Measurements from ENCODE around the gene SLC5A11. TPM values are rescaled to one million over a fixed set of nuclear protein-coding genes. Genes with fewer than 3 reads are reported as not detected.

SLC5A11 gene
- polyA plus RNA-seq, 2 of the 4 experiments (the other 2 are of a cell fraction): 0.40 to 0.43 TPM

GRCh38 chr16:24844101-24845030, 1.4 kb upstream of the SLC5A11 start (continued):
- TF ChIP-seq E2F6 (IDR thresholded peaks at IDR 0.05; ENCODE audit: borderline replicate concordance, low read depth) (peak; percentile 85), POLR2AphosphoS2 (conservative IDR thresholded peaks at IDR 0.05; ENCODE audit: low read length) (no peak), JUNB (IDR thresholded peaks at IDR 0.05) (peak; percentile 80), FOSB (CRISPR knock-in tag; IDR thresholded peaks at IDR 0.05) (no peak), NFE2L2 (conservative IDR thresholded peaks at IDR 0.05; ENCODE audit: low read length) (peak; percentile 81), CHD2 (IDR thresholded peaks at IDR 0.05; ENCODE audit: low read length, partially characterized antibody) (no peak), CTCF (IDR thresholded peaks at IDR 0.05) (no peak), HEYL (CRISPR knock-in tag; IDR thresholded peaks at IDR 0.05) (no peak; the same call in 1 of the 2 replicates), PHF8 (IDR thresholded peaks at IDR 0.05; ENCODE audit: borderline replicate concordance, low read depth) (no peak), KDM5A (IDR thresholded peaks at IDR 0.05) (no peak), MAFK (IDR thresholded peaks at IDR 0.05; ENCODE audit: partially characterized antibody) (peak; percentile 97), MAZ (IDR thresholded peaks at IDR 0.05; ENCODE audit: borderline replicate concordance, low read depth, low read length) (no peak), SREBF2 (IDR thresholded peaks at IDR 0.05) (no peak), CEBPB (IDR thresholded peaks at IDR 0.05) (0 out of 4 replicates have a peak, but pooled peaks of 1 of the 2 experiments have one; percentile 31), ELK1 (IDR thresholded peaks at IDR 0.05; ENCODE audit: low read depth, low read length) (no peak), BHLHE40 (IDR thresholded peaks at IDR 0.05; ENCODE audit: low read depth, low read length) (no peak), TP53 (CRISPR knock-in tag; IDR thresholded peaks at IDR 0.05) (peak; percentile 73; the same call in 1 of the 2 replicates), HDAC2 (IDR thresholded peaks at IDR 0.05) (no peak), GATA3 (IDR thresholded peaks at IDR 0.05; ENCODE audit: borderline replicate concordance) (peak; percentile 66; the same call in 1 of the 2 replicates), PBX3 (IDR thresholded peaks at IDR 0.05) (0 out of 2 replicates have a peak, but pooled peaks have one; percentile 38), RNF2 (IDR thresholded peaks at IDR 0.05; ENCODE audit: borderline replicate concordance, low read depth) (no peak), RFX5 (IDR thresholded peaks at IDR 0.05) (no peak), ZSCAN20 (CRISPR knock-in tag; IDR thresholded peaks at IDR 0.05) (no peak), CBX2 (IDR thresholded peaks at IDR 0.05; ENCODE audit: borderline replicate concordance, low read depth) (no peak), JUN (IDR thresholded peaks at IDR 0.05) (0 out of 5 replicates have a peak, but pooled peaks have one; percentile 30 to 72), ESRRA (IDR thresholded peaks at IDR 0.05; ENCODE audit: borderline replicate concordance, low read length) (no peak), NR3C1 (IDR thresholded peaks at IDR 0.05) (no peak), CBX8 (IDR thresholded peaks at IDR 0.05) (no peak), HOXB13 (CRISPR knock-in tag; IDR thresholded peaks at IDR 0.05; ENCODE audit: low read depth) (peak; percentile 47; the same call in 1 of the 2 replicates), TFCP2L1 (CRISPR knock-in tag; IDR thresholded peaks at IDR 0.05) (no peak), KDM1A (IDR thresholded peaks at IDR 0.05; ENCODE audit: low read depth) (no peak), ZFP36 (IDR thresholded peaks at IDR 0.05; ENCODE audit: borderline replicate concordance, partially characterized antibody) (no peak), EP300 (IDR thresholded peaks at IDR 0.05) (peak; percentile 59 to 61; a peak in 2 of 5 replicates)
- TF ChIP-seq, protein P1, sequence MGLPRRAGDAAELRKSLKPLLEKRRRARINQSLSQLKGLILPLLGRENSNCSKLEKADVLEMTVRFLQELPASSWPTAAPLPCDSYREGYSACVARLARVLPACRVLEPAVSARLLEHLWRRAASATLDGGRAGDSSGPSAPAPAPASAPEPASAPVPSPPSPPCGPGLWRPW (IDR thresholded peaks at IDR 0.05): no peak
- TF ChIP-seq, protein P2, sequence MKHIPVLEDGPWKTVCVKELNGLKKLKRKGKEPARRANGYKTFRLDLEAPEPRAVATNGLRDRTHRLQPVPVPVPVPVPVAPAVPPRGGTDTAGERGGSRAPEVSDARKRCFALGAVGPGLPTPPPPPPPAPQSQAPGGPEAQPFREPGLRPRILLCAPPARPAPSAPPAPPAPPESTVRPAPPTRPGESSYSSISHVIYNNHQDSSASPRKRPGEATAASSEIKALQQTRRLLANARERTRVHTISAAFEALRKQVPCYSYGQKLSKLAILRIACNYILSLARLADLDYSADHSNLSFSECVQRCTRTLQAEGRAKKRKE (CRISPR knock-in tag; IDR thresholded peaks at IDR 0.05; ENCODE audit: low read depth): peak; percentile 67; the same call in 1 of the 2 replicates
- TF ChIP-seq, protein P3, sequence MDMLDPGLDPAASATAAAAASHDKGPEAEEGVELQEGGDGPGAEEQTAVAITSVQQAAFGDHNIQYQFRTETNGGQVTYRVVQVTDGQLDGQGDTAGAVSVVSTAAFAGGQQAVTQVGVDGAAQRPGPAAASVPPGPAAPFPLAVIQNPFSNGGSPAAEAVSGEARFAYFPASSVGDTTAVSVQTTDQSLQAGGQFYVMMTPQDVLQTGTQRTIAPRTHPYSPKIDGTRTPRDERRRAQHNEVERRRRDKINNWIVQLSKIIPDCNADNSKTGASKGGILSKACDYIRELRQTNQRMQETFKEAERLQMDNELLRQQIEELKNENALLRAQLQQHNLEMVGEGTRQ (IDR thresholded peaks at IDR 0.05): peak; percentile 42; the same call in 1 of the 2 replicates

All from A549 (cell line).